ENCODE results near the gene LRRC4C. TPM values are rescaled to one million over a fixed set of nuclear protein-coding genes. Genes with fewer than 3 reads are reported as not detected.

LRRC4C gene
- total RNA-seq, 2 donors from 2014 or later: 0.95 to 3.2 TPM

DNA sequence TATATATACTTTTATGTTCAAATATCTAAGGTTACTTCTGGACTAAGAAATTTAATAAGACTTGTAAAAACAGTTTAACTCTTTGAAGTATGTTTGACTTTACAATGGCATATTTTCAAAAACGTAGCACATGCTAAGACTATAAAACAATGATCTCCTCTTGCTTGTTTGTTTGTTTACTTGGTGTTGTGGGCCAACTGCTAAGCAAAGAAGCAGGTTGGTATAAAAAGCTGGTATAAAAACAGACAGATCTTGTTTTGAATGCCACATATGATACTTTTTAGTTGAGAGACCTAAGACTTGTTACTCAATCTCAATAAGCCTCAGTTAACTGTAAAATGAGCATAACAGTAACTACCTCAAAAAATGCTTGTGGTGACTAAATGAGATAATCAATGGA, 1206.3 kb downstream of the LRRC4C start:
- no peaks in the 10 kb centered on the region for H3K9me3 ChIP-seq
- H3K36me3 ChIP-seq: no peaks in the 10 kb centered on the region
- H3K27me3 ChIP-seq (replicated peaks; ENCODE audit: insufficient read depth): no peaks in the 10 kb centered on the region
- no peak overlapping the region for H3K4me3 ChIP-seq
- ATAC-seq (ENCODE audit: insufficient number of reproducible peaks, low FRiP score, low read depth): no peak
- DNase-seq (ENCODE audit: low spot score): no peak
- TF ChIP-seq, protein P1, sequence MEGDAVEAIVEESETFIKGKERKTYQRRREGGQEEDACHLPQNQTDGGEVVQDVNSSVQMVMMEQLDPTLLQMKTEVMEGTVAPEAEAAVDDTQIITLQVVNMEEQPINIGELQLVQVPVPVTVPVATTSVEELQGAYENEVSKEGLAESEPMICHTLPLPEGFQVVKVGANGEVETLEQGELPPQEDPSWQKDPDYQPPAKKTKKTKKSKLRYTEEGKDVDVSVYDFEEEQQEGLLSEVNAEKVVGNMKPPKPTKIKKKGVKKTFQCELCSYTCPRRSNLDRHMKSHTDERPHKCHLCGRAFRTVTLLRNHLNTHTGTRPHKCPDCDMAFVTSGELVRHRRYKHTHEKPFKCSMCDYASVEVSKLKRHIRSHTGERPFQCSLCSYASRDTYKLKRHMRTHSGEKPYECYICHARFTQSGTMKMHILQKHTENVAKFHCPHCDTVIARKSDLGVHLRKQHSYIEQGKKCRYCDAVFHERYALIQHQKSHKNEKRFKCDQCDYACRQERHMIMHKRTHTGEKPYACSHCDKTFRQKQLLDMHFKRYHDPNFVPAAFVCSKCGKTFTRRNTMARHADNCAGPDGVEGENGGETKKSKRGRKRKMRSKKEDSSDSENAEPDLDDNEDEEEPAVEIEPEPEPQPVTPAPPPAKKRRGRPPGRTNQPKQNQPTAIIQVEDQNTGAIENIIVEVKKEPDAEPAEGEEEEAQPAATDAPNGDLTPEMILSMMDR (IDR thresholded peaks at IDR 0.05): no peak
- no peaks in the 10 kb centered on the region for H3K4me1 ChIP-seq (ENCODE audit: control insufficient read depth in 1 of 2, low read depth in 2 of 2)
- H3K27ac ChIP-seq: no peak overlapping the region

GRCh38 chr11:40252236-40252635, 1207.2 kb downstream of the LRRC4C start:
- H3K4me3 ChIP-seq: no peak overlapping the region
- H3K36me3 ChIP-seq: no peaks in the 10 kb centered on the region
- TF ChIP-seq, protein P1 (IDR thresholded peaks at IDR 0.05): no peak
- H3K27me3 ChIP-seq (replicated peaks; ENCODE audit: insufficient read depth): no peaks in the 10 kb centered on the region
- H3K9me3 ChIP-seq: no peaks in the 10 kb centered on the region
- H3K27ac ChIP-seq: no peak overlapping the region
- no peak for DNase-seq (ENCODE audit: low spot score)
- no peaks in the 10 kb centered on the region for H3K4me1 ChIP-seq (ENCODE audit: control insufficient read depth in 1 of 2, low read depth in 2 of 2)
- no peak for ATAC-seq (ENCODE audit: insufficient number of reproducible peaks, low FRiP score, low read depth)

- ATAC-seq (ENCODE audit: insufficient number of reproducible peaks, low FRiP score, low read depth): no peak
- Histone ChIP-seq H3K9me3 (no peaks in the 10 kb centered on the region), H3K27ac (no peak overlapping the region), H3K4me3 (no peak overlapping the region), H3K27me3 (replicated peaks; ENCODE audit: insufficient read depth) (no peaks in the 10 kb centered on the region), H3K36me3 (no peaks in the 10 kb centered on the region), H3K4me1 (ENCODE audit: control insufficient read depth in 1 of 2, low read depth in 2 of 2) (no peaks in the 10 kb centered on the region)
- no peak for DNase-seq (ENCODE audit: low spot score)
- TF ChIP-seq, protein P1 (IDR thresholded peaks at IDR 0.05): no peak
Observed at GRCh38 chr11:40246983-40247382, 1212.5 kb downstream of the LRRC4C start.

DNA sequence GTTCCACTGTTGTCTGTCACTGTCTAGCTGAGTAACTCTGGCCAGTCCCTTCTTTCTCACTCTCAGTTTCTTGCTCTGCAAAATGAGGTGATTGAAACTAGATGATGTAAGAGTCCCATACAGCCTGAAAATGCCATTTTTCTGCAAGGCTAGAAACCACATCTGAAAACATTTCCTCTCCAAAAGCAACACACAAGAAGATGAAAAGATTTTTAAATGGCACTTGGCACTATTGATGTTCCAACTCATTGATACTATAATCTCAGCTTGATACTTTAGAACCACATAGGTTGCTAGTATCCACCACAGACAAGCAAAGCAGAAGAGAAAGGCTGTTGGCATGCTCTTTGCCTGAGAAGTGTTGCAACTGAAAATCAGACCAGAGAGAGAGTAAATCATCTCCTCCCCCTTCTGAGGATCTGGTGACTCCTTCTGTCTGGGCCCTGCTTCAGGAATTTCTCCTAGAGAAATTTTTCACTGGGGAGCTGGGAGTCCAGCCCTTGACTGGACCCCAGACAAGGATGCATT, 1217.9 kb downstream of the LRRC4C start:
- ATAC-seq (ENCODE audit: insufficient number of reproducible peaks, low FRiP score, low read depth): no peak
- Histone ChIP-seq H3K27ac (no peak overlapping the region), H3K4me1 (ENCODE audit: control insufficient read depth in 1 of 2, low read depth in 2 of 2) (no peaks in the 10 kb centered on the region), H3K27me3 (replicated peaks; ENCODE audit: insufficient read depth) (no peaks in the 10 kb centered on the region), H3K9me3 (no peaks in the 10 kb centered on the region), H3K36me3 (no peaks in the 10 kb centered on the region), H3K4me3 (no peak overlapping the region)
- TF ChIP-seq, protein P1 (IDR thresholded peaks at IDR 0.05): no peak
- DNase-seq (ENCODE audit: low spot score): no peak

DNA sequence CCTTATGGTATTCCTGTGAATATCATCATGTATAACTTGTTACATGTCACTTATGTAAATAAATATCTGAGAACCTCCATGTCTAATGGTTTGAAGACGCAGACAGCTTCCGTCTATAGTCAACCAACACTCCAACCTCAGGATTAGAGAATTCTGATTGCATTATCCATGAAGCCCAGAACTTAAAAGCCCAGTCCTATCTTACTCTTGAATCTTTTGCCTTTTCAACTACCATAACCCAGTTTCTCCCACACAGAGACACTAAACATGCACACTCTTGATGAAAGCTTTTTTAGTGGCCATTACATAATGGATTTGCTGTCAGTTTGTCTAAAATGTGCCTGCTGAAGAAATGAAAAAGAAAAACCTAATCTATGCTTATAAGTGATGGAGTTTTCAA, 1219.2 kb downstream of the LRRC4C start:
- no peaks in the 10 kb centered on the region for H3K9me3 ChIP-seq
- TF ChIP-seq, protein P1 (IDR thresholded peaks at IDR 0.05): no peak
- no peak overlapping the region for H3K27ac ChIP-seq
- H3K36me3 ChIP-seq: no peaks in the 10 kb centered on the region
- H3K4me1 ChIP-seq (ENCODE audit: control insufficient read depth in 1 of 2, low read depth in 2 of 2): no peaks in the 10 kb centered on the region
- no peak for ATAC-seq (ENCODE audit: insufficient number of reproducible peaks, low FRiP score, low read depth)
- H3K27me3 ChIP-seq (replicated peaks; ENCODE audit: insufficient read depth): no peaks in the 10 kb centered on the region
- no peak for DNase-seq (ENCODE audit: low spot score)
- no peak overlapping the region for H3K4me3 ChIP-seq
